HG03460 (cell line): ENCODE measurements around the gene AP2A2.
"Not testable (repeated sequence)": the region's sequence is repeated elsewhere in the genome, so short reads cannot be mapped to it uniquely, and the experiment has no call there.

Experiments
- ATAC-seq: cut with Tn5 transposase; IDR thresholded peaks from one replicate; pipeline ENCODE4 v1.9.1; 2021; ENCODE audit not compliant: unreplicated experiment

Gene AP2A2

DNA sequence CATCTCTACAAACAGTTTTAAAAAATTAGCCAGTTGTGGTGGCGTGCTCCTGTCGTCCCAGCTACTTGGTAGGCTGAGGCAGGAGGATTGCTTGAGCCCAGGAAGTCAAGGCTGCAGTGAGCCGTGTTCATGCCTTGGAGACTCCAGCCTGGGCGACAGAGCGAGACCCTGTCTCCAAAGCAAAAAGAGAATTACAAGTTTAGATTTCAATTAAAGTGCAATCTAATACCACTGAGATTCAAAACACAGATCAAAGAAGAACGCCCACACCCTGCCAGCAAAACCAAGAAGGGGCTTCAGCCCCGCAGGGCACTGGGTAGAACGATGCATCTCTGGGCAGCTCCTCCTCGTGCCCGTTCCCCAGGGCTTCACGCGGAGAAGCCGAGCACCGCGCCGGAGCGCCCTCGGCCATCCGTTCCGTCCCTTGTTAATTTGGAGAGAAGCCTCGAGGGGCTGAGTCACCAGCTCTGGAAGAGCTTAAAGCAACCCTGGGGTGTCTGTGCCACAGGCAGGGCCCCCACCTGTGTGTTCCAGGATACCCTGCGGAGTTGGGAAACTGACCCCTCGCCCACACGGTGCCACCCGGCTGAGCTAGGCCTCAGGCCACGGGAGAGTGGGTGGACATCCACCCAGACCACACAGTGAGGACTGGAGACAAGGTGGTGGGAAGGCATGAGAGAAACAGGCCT, 47.0 kb downstream of the AP2A2 start:
- no peak for ATAC-seq

DNA sequence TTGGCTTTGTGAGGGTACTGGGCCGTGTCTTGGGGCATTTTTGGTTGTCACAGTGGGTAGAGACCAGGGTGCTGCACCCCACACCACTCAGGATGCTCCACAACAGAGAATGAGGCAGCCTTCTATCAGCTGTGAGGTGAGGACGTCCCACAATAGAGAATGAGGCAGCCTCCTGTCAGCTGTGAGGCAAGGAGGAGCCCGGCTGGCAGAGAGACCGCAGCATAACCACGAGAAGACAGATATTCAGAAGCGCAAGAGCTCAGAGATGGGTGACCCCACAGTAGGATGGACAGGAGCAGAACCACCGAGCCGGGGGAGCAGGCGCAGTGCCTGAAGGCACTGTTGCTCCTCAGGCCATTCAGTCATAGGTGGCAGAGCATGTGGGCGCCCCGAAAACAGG, 47.6 kb downstream of the AP2A2 start:
- ATAC-seq, result no peak

DNA sequence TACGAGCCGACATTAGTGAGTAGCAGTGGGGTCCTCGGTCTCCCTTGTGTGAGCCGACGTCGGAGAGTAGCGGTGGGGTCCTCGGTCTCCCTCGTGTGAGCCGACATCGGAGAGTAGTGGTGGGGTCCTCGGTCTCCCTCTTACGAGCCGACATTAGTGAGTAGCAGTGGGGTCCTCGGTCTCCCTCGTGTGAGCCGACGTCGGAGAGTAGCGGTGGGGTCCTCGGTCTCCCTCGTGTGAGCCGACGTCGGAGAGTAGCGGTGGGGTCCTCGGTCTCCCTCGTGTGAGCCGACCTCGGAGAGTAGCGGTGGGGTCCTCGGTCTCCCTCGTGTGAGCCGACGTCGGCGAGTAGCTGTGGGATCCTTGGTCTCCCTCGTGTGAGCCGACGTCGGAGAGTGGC, 49.7 kb downstream of the AP2A2 start:
- ATAC-seq, result not testable (repeated sequence)

DNA sequence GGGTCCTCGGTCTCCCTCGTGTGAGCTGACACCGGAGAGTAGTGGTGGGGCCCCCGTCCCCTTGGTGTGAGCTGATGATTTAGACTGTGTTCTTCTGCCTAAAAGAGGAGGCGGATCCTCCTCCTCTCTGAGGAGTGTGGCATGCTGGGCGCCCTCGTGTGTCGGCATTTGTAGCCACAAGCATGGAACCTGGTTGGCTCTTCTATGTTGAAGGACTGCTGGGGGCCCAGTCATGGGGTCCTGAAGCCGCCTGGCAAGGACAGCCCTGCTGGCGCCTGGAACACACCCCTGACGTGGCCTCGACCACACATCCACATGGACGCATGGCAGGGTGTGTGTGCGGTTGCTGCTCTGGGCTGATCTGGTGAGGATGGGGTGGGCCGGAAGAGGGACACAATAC, 50.2 kb downstream of the AP2A2 start:
- ATAC-seq, result no peak

DNA sequence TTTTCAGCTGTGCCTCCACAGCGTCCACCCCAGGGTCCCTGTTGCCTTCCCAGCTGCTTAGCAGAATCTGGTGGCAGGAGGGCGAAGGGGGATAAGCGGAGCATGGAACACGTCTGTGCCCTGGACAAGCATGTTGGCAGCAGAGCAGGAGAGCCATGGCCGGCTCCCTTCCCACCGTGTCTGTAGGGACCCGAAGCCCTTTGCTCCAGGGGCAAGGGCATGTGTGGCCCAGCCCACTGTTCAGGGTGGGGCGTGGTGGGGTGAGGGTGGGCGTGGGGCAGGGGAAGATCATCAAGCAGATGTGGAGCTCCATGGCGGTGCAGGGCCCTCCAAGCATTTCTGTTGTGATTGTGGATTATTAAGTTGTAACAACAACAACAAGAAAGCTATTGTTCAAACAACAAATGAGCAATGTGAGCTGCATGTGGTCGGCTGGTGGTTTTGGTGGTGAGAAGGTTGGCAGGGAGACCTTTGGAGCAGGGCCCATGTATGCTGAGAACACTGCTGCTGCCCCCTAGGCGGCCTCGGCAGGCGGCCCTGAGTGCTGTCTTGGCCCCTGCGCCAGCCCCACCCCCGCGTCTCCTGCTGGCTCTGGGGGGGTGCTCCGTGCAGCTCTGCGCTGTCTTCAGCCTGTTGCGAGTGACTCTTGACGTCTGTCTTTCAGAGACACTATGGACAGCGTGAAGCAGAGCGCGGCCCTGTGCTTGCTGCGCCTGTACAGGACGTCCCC, 50.9 kb downstream of the AP2A2 start:
- no peak for ATAC-seq

DNA sequence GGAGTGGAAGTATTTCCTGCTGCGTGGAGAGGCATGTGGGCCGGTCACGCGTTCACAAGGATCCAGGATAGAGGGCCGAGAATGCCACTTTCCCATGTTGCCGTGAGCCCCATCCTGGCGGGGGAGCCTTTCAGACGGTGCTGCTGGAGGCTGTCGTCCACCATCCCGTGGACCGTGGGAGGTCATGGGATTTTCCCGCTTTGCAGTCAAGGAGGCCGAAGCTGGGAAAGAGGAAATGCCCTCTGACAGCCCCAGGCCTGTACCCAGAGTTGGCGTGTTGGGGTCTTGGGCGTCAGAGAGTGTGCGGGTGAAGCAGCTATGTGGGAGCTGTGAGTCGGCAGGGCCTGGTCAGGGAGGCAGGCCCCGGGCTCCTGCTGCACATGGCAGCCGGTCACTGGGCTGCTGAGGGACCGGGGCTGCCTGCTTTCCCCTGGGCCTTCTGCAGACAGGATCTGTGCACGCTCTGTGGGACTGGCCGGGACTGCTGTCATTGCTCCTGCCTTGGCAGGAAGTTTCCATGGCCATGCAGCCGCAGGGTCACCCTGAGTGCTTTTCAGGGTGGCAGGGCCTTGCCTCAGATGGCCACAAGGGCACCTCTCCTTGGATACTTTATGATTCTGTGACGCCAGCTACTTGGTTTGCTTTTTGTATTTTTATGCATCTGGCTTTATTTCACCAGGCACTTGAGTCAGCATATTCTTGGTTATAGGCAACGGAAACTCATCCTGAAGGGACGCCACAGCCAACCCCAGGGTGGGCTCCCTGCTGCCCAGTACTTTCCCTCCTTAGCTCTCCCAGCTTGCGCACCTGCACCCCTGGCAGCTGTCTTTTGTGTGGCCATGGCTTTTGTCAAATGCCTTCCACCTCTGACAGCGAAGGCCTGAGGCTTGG, 52.4 kb downstream of the AP2A2 start:
- ATAC-seq, result no peak

DNA sequence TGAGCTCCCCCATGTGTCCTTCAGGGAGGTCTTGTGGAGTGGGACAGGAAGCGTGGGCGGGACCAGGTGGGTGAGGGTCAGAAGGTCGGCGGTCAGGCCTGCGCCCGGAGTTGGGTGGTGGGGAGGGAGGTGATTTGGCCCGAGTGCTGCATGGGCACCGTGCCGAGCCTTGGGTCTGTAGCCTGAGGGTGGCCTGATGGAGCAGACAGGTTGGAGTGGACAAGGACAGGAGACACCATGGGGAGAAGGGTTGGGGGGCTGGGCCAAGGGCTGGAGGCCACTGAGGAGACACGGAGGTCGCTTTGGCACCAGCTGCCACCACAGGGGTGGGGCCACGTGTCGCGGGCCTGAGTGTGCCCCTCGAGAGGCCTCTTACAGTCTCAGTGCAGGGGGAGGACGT, 53.1 kb downstream of the AP2A2 start:
- no peak for ATAC-seq

DNA sequence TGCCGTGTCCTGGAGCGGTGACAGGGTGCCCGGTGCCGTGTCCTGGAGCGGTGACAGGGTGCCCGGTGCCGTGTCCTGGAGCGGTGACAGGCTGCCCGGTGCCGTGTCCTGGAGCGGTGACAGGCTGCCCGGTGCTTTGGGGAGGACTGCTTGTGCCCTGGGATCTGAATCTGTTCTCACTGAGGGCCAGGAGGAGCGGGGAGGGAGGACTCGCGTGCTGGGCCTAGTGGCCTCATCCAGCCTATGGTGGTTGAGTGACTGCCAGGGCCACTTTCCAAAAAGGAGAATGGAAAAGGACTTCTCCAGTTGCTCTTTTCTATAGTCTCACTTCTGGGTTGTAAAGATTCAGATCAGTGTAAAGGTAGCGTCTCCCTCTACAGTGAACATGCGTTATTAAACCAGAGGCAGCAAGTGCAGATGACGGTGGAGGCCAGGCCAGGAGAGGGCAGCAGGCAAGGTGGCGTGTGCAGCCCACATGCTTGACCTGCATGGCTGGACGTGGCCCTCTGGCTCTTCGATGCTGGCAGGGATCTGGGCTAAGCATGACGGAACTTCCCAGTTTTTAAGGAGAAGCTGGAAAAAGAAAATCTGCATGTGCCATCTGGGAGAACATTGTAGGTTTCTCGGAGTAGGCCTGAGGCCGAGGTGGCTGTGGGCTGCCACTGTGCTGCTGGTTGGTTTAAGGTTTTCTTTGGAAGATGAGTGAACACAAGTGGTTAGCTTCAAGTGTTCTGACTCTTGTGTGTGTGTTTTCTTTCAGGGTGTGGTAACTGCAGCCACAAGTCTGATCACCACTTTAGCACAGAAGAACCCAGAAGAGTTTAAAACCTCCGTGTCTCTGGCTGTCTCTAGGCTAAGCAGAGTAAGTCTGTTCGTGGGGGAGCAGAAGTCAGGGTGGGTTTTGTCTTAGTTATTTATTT, 55.0 kb downstream of the AP2A2 start:
- no peak for ATAC-seq

DNA sequence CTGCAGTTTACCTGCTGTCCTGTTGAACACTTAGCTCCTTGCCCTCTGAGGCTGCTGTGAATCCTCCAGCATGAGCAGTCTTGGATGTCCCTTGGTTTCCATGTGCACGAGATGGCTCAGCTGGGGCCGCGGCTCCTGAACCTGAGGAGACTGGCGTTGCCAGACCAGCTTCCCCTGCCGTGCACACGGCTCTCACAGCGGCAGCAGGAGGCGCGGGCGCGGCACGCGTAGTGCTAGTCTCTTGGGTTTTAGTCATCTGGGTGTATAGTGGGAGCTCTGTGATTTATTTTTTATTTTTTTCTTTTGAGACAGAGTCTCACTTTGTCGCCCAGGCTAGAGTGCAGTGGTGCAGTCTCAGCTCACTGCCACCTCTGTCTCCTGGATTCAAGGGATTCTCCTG, 56.1 kb downstream of the AP2A2 start:
- ATAC-seq, result no peak

DNA sequence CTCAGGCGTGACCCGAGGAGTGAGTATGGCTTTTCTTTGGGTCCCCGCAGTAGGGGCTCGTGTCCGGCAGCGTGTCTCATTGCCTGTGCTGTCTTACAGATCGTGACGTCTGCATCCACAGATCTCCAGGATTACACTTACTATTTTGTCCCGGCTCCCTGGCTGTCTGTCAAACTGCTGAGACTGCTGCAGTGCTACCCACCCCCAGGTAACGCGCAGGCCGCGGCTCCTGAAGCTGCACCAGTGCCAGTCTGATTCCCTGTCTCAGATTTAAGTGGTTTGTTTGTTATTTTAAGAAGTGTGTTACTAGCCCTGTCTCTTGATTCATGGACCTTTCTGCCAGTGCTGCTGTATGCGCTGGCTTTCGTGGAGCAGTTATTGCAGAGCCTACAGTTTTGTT, 58.9 kb downstream of the AP2A2 start:
- ATAC-seq, result no peak

DNA sequence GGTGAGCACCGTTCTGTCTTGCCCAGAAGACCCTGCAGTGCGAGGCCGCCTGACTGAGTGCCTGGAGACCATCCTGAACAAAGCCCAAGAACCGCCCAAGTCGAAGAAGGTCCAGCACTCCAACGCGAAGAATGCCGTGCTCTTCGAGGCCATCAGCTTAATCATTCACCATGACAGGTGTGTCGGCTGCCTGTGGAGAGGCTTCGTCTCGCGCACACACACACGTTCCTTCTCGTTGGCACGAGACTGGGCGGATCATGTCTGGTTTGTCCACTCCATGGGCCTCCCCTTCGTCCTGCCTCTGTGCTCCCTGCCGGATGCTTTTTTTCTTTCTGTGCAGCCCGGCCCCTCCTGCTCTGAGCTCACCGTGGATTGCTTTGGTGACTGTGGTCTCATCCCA, 59.7 kb downstream of the AP2A2 start:
- no peak for ATAC-seq

DNA sequence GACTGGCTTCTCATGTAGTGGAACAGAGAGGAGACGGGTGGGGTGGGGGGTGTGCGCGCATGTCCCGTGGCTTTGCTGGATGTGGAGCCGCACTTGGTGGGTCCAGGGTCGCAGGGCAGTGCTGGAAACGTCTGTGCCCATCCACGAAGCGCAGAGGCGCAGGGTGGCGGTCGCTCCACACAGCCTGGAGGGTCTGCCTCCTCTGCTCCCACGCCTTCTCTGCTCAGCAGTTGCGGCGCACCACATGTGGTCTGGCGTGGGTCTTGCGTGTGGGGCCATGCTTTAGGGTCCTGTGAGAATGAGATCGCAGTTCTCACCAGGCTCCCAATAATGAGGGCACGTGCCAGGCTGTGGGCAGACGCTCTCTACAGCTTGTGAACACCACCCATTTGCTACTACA, 60.2 kb downstream of the AP2A2 start:
- no peak for ATAC-seq

DNA sequence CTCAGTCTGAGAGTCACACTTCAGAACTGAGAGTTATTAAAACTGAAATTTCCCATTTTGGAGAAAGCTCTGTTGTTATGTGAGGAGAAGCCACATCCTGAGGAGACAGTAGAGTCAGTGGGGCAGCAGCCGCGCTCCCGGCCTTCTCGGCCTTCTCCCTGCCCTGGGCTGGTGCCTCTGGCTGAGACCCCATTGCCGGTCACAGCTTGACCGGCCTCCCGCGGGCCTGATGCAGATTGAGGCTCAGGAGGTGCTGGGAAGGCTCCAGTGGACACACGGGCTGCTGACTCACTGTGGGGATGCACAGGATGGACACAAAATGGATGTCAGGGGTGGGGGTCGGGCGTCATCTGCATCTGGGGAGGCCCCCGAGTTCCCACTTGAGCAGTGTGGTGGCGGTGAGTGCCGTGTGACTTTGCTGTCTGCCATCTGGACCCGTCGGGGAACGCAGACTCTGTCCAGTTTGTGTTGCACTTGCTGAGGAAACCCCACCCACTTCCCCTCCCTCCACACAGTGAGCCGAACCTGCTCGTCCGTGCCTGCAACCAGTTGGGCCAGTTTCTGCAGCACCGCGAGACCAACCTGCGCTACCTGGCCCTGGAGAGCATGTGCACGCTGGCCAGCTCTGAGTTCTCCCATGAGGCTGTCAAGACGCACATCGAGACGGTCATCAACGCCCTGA, 60.7 kb downstream of the AP2A2 start:
- ATAC-seq, result no peak

DNA sequence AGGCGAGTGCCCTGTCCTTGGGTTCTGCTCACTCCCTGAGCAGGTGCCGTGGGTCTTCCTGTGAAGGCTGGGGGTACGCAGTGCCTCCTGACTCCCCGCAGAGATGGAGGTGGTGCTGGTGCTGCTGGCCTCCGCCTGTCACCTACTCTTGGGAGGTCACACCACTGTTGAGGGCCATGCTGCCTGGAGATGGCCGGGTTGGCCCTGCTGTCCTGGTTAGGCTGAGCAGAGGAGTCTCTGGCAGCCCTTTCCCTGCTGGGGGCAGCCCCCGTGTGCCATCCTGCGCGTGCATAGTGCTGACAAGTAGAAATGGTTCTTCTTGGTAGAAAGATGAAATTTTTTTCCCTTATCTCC, 61.3 kb downstream of the AP2A2 start:
- ATAC-seq, result no peak

DNA sequence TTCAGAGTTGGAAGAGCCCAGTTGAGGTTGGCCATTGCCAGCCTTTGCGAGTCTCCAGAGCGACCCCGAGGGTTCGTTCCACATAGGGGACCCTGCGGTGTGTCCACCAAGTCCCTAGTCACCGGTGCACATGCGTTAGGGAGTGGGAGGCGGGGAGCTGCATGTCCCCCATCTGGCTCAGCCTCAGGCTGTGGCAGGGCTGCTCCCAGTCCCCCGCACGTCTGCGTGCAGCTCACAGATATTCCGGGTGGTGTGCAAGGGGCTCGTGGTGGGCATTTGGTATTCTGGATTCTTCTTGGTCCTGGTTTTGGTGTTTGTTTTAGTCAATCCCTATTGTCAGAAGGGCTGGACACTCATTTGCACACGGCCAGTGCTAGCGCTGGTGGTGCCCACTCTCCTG, 62.0 kb downstream of the AP2A2 start:
- ATAC-seq, result no peak

DNA sequence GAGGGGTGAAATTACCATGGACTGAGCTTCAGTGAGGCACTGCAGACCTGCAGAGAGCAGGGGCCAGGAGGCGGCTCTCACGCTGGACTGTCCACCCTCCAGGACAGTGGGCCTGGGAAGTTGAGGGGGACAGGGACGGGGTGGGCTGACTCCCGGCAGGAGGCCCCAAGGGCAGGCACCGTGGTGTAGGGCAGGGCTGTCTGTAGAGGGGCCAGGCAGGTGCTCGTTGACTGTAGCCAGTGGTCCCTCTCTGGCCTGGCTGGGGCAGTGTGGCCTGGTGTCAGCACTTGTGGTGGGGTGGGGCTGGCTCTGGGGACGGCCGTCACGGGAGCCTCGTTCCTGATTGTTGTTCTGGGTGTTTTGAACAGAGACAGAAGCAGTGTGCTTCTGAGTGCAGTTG, 64.4 kb downstream of the AP2A2 start:
- ATAC-seq, result no peak

DNA sequence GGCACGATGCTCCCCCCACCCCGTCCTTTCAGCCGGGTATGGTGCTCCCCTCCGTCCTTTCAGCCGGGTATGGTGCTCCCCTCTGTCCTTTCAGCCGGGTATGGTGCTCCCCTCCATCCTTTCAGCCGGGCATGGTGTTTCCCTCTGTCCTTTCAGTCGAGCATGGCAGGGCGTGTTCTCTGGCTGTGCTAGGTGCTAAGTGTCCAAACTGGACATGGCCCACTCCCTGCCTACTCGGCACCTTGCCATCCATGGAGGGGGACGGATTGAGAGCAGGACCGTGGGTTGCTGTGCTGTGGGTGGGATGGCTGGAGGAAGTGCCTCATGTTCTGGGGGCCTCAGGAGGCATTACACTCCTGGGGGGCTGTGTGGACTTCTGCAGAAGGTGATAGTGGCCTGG, 65.4 kb downstream of the AP2A2 start:
- ATAC-seq, result no peak

DNA sequence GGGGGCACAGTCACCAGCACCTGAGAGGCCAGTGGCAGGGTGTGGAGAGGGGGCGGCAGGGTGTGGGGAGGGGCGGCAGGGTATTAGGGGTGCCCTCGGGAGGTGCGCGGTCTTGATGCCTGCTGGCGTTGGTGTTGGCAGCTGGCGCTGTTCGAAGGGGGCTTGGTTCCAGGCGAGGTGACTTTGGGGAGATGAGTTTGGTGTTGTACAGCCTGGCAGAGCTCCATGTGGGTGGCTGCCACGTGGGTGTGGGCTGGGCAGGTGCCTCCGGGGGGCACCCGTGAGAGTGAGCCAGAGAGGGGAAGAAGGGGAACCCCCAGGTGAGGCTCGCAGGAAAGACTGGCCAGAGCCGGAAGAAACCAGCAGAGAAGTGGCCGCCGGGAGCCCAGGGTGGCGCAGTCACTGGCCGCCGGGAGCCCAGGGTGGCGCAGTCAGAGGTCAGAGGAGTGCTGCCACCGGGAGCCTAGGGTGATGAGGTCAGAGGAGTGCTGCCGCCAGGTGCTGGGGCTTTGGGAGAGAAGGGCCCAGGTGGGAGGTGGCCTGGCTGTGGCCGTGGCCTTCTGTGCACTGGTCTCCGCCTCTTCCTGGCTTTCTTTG, 66.1 kb downstream of the AP2A2 start:
- no peak for ATAC-seq

DNA sequence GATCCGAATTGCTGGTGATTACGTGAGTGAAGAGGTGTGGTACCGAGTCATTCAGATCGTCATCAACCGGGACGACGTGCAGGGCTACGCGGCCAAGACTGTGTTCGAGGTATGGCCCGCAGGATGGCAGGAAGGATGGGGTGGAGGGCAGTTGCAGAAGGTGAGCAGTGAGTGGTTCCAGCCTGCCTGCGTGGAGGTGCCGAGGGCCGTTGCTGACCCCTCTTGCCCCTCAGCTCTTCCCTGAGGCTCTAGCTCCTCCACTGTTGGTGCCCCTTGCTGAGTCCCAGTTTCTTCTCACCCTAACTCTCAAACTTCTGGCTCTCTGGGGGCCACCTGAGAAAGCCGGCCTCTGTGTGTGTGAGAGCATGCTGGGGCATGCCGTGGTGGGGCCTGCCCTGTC, 66.9 kb downstream of the AP2A2 start:
- ATAC-seq, result no peak

DNA sequence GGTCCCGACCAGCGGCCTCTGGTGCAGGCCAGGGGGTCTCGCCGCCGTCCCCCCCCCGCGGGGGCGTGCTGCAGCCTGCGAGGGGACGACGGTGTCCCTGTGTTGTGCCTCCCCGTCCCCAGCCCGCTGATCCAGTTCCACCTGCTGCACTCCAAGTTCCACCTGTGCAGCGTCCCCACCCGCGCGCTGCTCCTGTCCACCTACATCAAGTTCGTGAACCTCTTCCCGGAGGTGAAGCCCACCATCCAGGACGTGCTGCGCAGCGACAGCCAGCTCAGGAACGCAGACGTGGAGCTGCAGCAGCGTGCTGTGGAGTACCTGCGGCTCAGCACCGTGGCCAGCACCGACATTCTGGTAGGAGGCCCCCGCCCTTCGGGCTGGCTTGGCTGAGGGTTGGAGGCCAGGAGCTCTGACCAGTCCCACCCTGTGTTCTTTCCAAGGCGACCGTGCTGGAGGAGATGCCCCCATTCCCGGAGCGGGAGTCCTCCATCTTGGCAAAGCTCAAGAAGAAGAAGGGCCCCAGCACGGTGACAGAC, 68.0 kb downstream of the AP2A2 start:
- ATAC-seq, result no peak
